LoVo (cell line): ENCODE measurements around the gene SMC5.
"Not testable (repeated sequence)": the region's sequence is repeated elsewhere in the genome, so short reads cannot be mapped to it uniquely, and the experiment has no call there.

Experiments used
- DNase-seq: peaks from one replicate; pipeline ENCODE4 v3.0.0-alpha.2; 2016; ENCODE audit warnings: low spot score

Gene SMC5

GRCh38 chr9:70263421-70263820 is 4.6 kb downstream of the SMC5 start:
- DNase-seq: no peak

GRCh38 chr9:70278305-70278704 is 19.5 kb downstream of the SMC5 start:
- DNase-seq: no peak

GRCh38 chr9:70283848-70284247 is 25.1 kb downstream of the SMC5 start:
- DNase-seq: no peak

GRCh38 chr9:70285246-70285645 is 26.5 kb downstream of the SMC5 start:
- DNase-seq: no peak

GRCh38 chr9:70285981-70286598 is 27.3 kb downstream of the SMC5 start:
- DNase-seq: no peak

- DNase-seq: no peak
Measured at GRCh38 chr9:70290626-70291025, 31.8 kb downstream of the SMC5 start.

GRCh38 chr9:70291446-70291845 is 32.7 kb downstream of the SMC5 start:
- DNase-seq: no peak

GRCh38 chr9:70292253-70292652 is 33.5 kb downstream of the SMC5 start:
- DNase-seq: no peak

GRCh38 chr9:70293214-70293613 is 34.4 kb downstream of the SMC5 start:
- no peak for DNase-seq

- DNase-seq: no peak
Measured at GRCh38 chr9:70297141-70297540, 38.4 kb downstream of the SMC5 start.

- DNase-seq: no peak
Measured at GRCh38 chr9:70298245-70298771, 39.5 kb downstream of the SMC5 start.

- DNase-seq: no peak
Measured at GRCh38 chr9:70303268-70303667, 44.5 kb downstream of the SMC5 start.

- DNase-seq: no peak
Measured at GRCh38 chr9:70304810-70305209, 46.0 kb downstream of the SMC5 start.

GRCh38 chr9:70315389-70315788 is 56.6 kb downstream of the SMC5 start:
- DNase-seq: no peak

GRCh38 chr9:70318002-70318401 is 59.2 kb downstream of the SMC5 start:
- DNase-seq: no peak

- DNase-seq: no peak
Measured at GRCh38 chr9:70322096-70322495, 63.3 kb downstream of the SMC5 start.

GRCh38 chr9:70324963-70325362 is 66.2 kb downstream of the SMC5 start:
- no peak for DNase-seq

GRCh38 chr9:70328625-70329024 is 69.8 kb downstream of the SMC5 start:
- not testable (repeated sequence) for DNase-seq

- DNase-seq: peak; percentile 4
Measured at GRCh38 chr9:70340572-70340971, 81.8 kb downstream of the SMC5 start.

- DNase-seq: no peak
Measured at GRCh38 chr9:70347046-70347445, 88.3 kb downstream of the SMC5 start.

GRCh38 chr9:70352356-70352755 is 93.6 kb downstream of the SMC5 start:
- DNase-seq: no peak

GRCh38 chr9:70352802-70353201 is 94.0 kb downstream of the SMC5 start:
- DNase-seq: no peak

- no peak for DNase-seq
Measured at GRCh38 chr9:70355801-70356200, 97.0 kb downstream of the SMC5 start.

GRCh38 chr9:70362952-70363351 is 104.2 kb downstream of the SMC5 start:
- no peak for DNase-seq
